Stomach (tissue), 9 donors: ENCODE data around the gene KIF18A. TPM values are rescaled to one million over a fixed set of nuclear protein-coding genes. Genes with fewer than 3 reads are reported as not detected.
"Not testable (repeated sequence)": the region's sequence is repeated elsewhere in the genome, so short reads cannot be mapped to it uniquely, and the experiment has no call there.

ENCODE experiments used
- DNase-seq, 2 donors: peaks; one replicate each; pipeline versions ENCODE4 v3.0.0 to v3.0.0-alpha.2; 2013 to 2019
- H3K27ac ChIP-seq, 5 donors: fragments of 200-600 bp in 4 of 5; sonication (generic) in 4 of 5; one replicate each; pipeline ENCODE4 v1.5.1; 2013 to 2019; ENCODE audit warnings: mild to moderate bottlenecking in 1 of 5, moderate library complexity in 1 of 5
- H3K27me3 ChIP-seq, 3 donors: fragments of 200-600 bp; sonication (generic); one replicate each; pipeline ENCODE4 v1.5.1; 2017 to 2019; ENCODE audit warnings: mixed run types in 1 of 3
- H3K36me3 ChIP-seq, 4 donors: fragments of 200-600 bp; sonication (generic); 1 replicate in 3 of 4; 2 replicates in 1 of 4; pipeline ENCODE4 v1.5.1; 2016 to 2019
- H3K4me1 ChIP-seq, 4 donors: fragments of 200-600 bp; sonication (generic); one replicate each; pipeline ENCODE4 v1.5.1; 2016 to 2019
- H3K4me3 ChIP-seq, 4 donors: fragments of 200-600 bp; sonication (generic) in 3 of 4; one replicate each; pipeline ENCODE4 v1.5.1; 2016 to 2019; ENCODE audit warnings: mild to moderate bottlenecking in 1 of 4
- H3K9me3 ChIP-seq, 4 donors: fragments of 200-600 bp; sonication (generic); one replicate each; pipeline ENCODE4 v1.5.1; 2016 to 2019
- CTCF ChIP-seq, 7 experiments: fragments of 450-650 bp in 4 of 7; fragments of 200-600 bp in 3 of 7; sonication (generic) in 3 of 7; IDR thresholded peaks; one replicate each; pipeline ENCODE4 v1.5.1; 2016 to 2019; ENCODE audit warnings: antibody characterized with exemption in 7 of 7, control low read depth in 2 of 7, mild to moderate bottlenecking in 1 of 7
- EP300 ChIP-seq: sonication (generic); formaldehyde crosslinking; IDR thresholded peaks from one replicate; pipeline ENCODE4 v1.6.1; 2017; ENCODE audit warnings: antibody characterized with exemption
- POLR2A ChIP-seq, 4 donors: fragments of 450-650 bp; IDR thresholded peaks; one replicate each; pipeline ENCODE4 v1.6.1; 2016; ENCODE audit warnings: antibody characterized with exemption in 4 of 4, control low read depth in 2 of 4, mild to moderate bottlenecking in 1 of 4, moderate library complexity in 1 of 4
- POLR2AphosphoS5 ChIP-seq, 3 donors: sonication (generic); formaldehyde crosslinking; IDR thresholded peaks; one replicate each; pipeline ENCODE4 v1.6.1; 2016; ENCODE audit warnings: antibody characterized with exemption in 3 of 3
- WGBS, 5 donors: extraction: QIAGEN DNeasy Blood & Tissue Kit in 3 of 5; methylation state at CpG; one replicate each; pipeline versions ENCODE4 v1.1.5 to v1.1.7; 2013 to 2018; 5-methylcytosine and 5-hydroxymethylcytosine counted together
- intact Hi-C: fragments of 100-400 bp; cut with DNase I; formaldehyde crosslinking; loops from one replicate; pipeline ENCODE4 v1.15.1; 2023; ENCODE audit warnings: low total_unique reads
- polyA plus RNA-seq, 3 donors: library from polyadenylated mRNA; stranded (reverse); fragments of 200-250 nt; gene quantifications; one replicate each; pipeline ENCODE4 v1.2.3, GENCODE V29; 2013
- total RNA-seq, 5 donors: library from RNA; depleted of rRNA; stranded (reverse); fragments of >200 nt; gene quantifications; one replicate each; pipeline versions ENCODE4 v1.1.0 to v1.2.3, GENCODE V29; 2014 to 2016
- donor health status: healthy with polysubstance abuse.
- donor health status: Bipolar disorder and iron deficiency.
- donor health status: healthy.

Gene KIF18A
- total and polyA plus RNA-seq, 8 donors, result 0.29 to 3.7 (median 1.1) TPM

GRCh38 chr11:28139841-28140415, 32.0 kb upstream of the KIF18A start:
- 97 to 99% (median 98%) methylated on average over 5 of the region's 5 CpGs for WGBS, 5 donors
- H3K4me3 ChIP-seq, result no peak overlapping the region
- DNase-seq, result no peak
- H3K27ac ChIP-seq, result no peak overlapping the region
- TF ChIP-seq POLR2A (IDR thresholded peaks at IDR 0.05) (no peak), CTCF (IDR thresholded peaks at IDR 0.05) (no peak), EP300 (no peak), POLR2AphosphoS5 (IDR thresholded peaks at IDR 0.05) (no peak)
- H3K27me3 ChIP-seq, result no peaks in the 10 kb centered on the region
- H3K4me1 ChIP-seq, result no peaks in the 10 kb centered on the region
- peaks cover 0 to 45% (median 20%) of the 10 kb centered on the region in 4 donors for H3K36me3 ChIP-seq
- peaks cover 13 to 32% (median 22%) of the 10 kb centered on the region in 4 donors for H3K9me3 ChIP-seq
- intact Hi-C loops, result no loop called here

GRCh38 chr11:28137832-28138231, 29.9 kb upstream of the KIF18A start:
- no peak for TF ChIP-seq POLR2AphosphoS5 (IDR thresholded peaks at IDR 0.05)
- TF ChIP-seq POLR2A (IDR thresholded peaks at IDR 0.05), result no peak
- TF ChIP-seq EP300, result no peak
- TF ChIP-seq CTCF (IDR thresholded peaks at IDR 0.05), result no peak
- H3K36me3 ChIP-seq, result peaks cover 0 to 59% (median 26%) of the 10 kb centered on the region in 4 donors
- H3K4me3 ChIP-seq, result no peak overlapping the region
- no peak for DNase-seq
- intact Hi-C loops, result no loop called here
- no peak overlapping the region for H3K27ac ChIP-seq
- 94 to 100% (median 96%) methylated on average over 1 of the region's 1 CpG for WGBS, 5 donors
- no peaks in the 10 kb centered on the region for H3K4me1 ChIP-seq
- no peaks in the 10 kb centered on the region for H3K27me3 ChIP-seq
- H3K9me3 ChIP-seq, result peaks cover 13 to 32% (median 22%) of the 10 kb centered on the region in 4 donors

GRCh38 chr11:28137366-28137765, 29.4 kb upstream of the KIF18A start:
- Histone ChIP-seq H3K27me3 (no peaks in the 10 kb centered on the region), H3K36me3 (peaks cover 0 to 59% (median 26%) of the 10 kb centered on the region in 4 donors), H3K4me3 (no peak overlapping the region), H3K27ac (no peak overlapping the region), H3K9me3 (peaks cover 13 to 32% (median 22%) of the 10 kb centered on the region in 4 donors), H3K4me1 (no peaks in the 10 kb centered on the region)
- WGBS, 5 donors, result 65 to 81% (median 78%) methylated on average over 3 of the region's 3 CpGs
- TF ChIP-seq CTCF (IDR thresholded peaks at IDR 0.05) (no peak), POLR2AphosphoS5 (IDR thresholded peaks at IDR 0.05) (no peak), POLR2A (IDR thresholded peaks at IDR 0.05) (no peak), EP300 (no peak)
- intact Hi-C loops, result no loop called here
- no peak for DNase-seq

GRCh38 chr11:28136157-28136556, 28.2 kb upstream of the KIF18A start:
- DNase-seq, H3K27me3 ChIP-seq, H3K4me1 ChIP-seq, intact Hi-C loops, H3K4me3 ChIP-seq, H3K27ac ChIP-seq: not testable (repeated sequence)
- H3K9me3 ChIP-seq, result peaks cover 13 to 31% (median 22%) of the 10 kb centered on the region in 4 donors
- 96 to 100% (median 97%) methylated on average over 4 of the region's 4 CpGs for WGBS, 5 donors
- peaks cover 0 to 59% (median 25%) of the 10 kb centered on the region in 4 donors for H3K36me3 ChIP-seq

- TF ChIP-seq EP300, result no peak
- TF ChIP-seq POLR2A (IDR thresholded peaks at IDR 0.05), result no peak
- no peak for TF ChIP-seq CTCF (IDR thresholded peaks at IDR 0.05)
- TF ChIP-seq POLR2AphosphoS5 (IDR thresholded peaks at IDR 0.05), result no peak
- peaks cover 0 to 35% (median 13%) of the 10 kb centered on the region in 4 donors for H3K36me3 ChIP-seq
- H3K9me3 ChIP-seq, result peaks cover 0 to 4% (median 0%) of the 10 kb centered on the region in 4 donors
- no peak overlapping the region for H3K27ac ChIP-seq
- intact Hi-C loops, result no loop called here
- no peaks in the 10 kb centered on the region for H3K27me3 ChIP-seq
- WGBS, 5 donors, result 90 to 98% (median 96%) methylated on average over 3 of the region's 3 CpGs
- DNase-seq, result no peak
- no peak overlapping the region for H3K4me3 ChIP-seq
- no peaks in the 10 kb centered on the region for H3K4me1 ChIP-seq
These were observed 25.2 kb upstream of the KIF18A start for GRCh38 chr11:28133146-28133545.
